Caco-2 (cell line): ENCODE data around the gene UBN1. TPM values are rescaled to one million over a fixed set of nuclear protein-coding genes. Genes with fewer than 3 reads are reported as not detected.
A peak's percentile ranks its signal among the peaks of the same experiment; 100 is the strongest.

Experiments
- BruUV-seq: library from RNA; stranded (reverse); fragments of 400-500 nt; replicated peaks from 2 replicates; lab custom pipeline; 2021; lab: Mats Ljungman, UMichigan
- CTCF ChIA-PET: fragments of 300-600 bp; sonication (Branson Sonifier 250); formaldehyde crosslinking; loops from one replicate; lab custom pipeline; 2022; ENCODE audit warnings: antibody characterized with exemption; lab: Charles Lee
- POLR2A ChIA-PET: fragments of 300-600 bp; sonication (Branson Sonifier 250); formaldehyde crosslinking; loops from one replicate; lab custom pipeline; 2022; ENCODE audit warnings: antibody characterized with exemption; lab: Charles Lee
- DNase-seq, 2 experiments: peaks; one replicate each; pipeline versions ENCODE4 v3.0.0 to v3.0.0-alpha.2; 2020 to 2022
- H3K27me3 ChIP-seq: replicated peaks from 2 replicates; pipeline ENCODE4 v1.6.0; 2011; ENCODE audit warnings: low read length; ENCODE audit not compliant: control insufficient read depth, insufficient read depth
- H3K36me3 ChIP-seq: 2 replicates; pipeline ENCODE4 v1.5.1; 2011; ENCODE audit warnings: low read length; ENCODE audit not compliant: control insufficient read depth, insufficient read depth
- H3K4me1 ChIP-seq: fragments of 250-450 bp; sonication (Bioruptor Pico); 2 replicates; pipeline ENCODE4 v1.5.1; 2020; ENCODE audit warnings: mild to moderate bottlenecking
- H3K4me3 ChIP-seq: 2 replicates; pipeline ENCODE4 v1.5.1; 2011; ENCODE audit warnings: low read depth, mild to moderate bottlenecking, control low read depth, low read length
- H3K9me3 ChIP-seq: fragments of 250-450 bp; sonication (Bioruptor Pico); 2 replicates; pipeline ENCODE4 v1.5.1; 2020; ENCODE audit warnings: mild to moderate bottlenecking, moderate library complexity
- H3K27ac Mint-ChIP-seq: one replicate; pipeline ENCODE4 v1.8.0; 2022; ENCODE audit warnings: mixed read lengths; ENCODE audit not compliant: unreplicated experiment
- H3K27me3 Mint-ChIP-seq: one replicate; pipeline ENCODE4 v1.8.0; 2022; ENCODE audit warnings: mixed read lengths; ENCODE audit not compliant: insufficient read depth, unreplicated experiment
- H3K36me3 Mint-ChIP-seq: one replicate; pipeline ENCODE4 v1.8.0; 2022; ENCODE audit warnings: mild to moderate bottlenecking, mixed read lengths; ENCODE audit not compliant: insufficient read depth, unreplicated experiment
- H3K4me1 Mint-ChIP-seq: one replicate; pipeline ENCODE4 v1.8.0; 2022; ENCODE audit warnings: low read depth, mixed read lengths; ENCODE audit not compliant: unreplicated experiment
- H3K4me3 Mint-ChIP-seq: one replicate; pipeline ENCODE4 v1.8.0; 2022; ENCODE audit warnings: mild to moderate bottlenecking, moderate library complexity, mixed read lengths; ENCODE audit not compliant: unreplicated experiment
- H3K9me3 Mint-ChIP-seq: one replicate; pipeline ENCODE4 v1.8.0; 2022; ENCODE audit warnings: mixed read lengths; ENCODE audit not compliant: unreplicated experiment
- CTCF ChIP-seq, 2 experiments: fragments of 200-600 bp in 1 of 2; IDR thresholded peaks; 1 replicate in 1 of 2; 2 replicates in 1 of 2; pipeline versions ENCODE4 v1.5.1 to v1.8.0; 2011 to 2022; ENCODE audit warnings: antibody characterized with exemption in 1 of 2, control low read depth in 1 of 2, inconsistent platforms in 1 of 2, low read depth in 1 of 2, low read length in 1 of 2, mild to moderate bottlenecking in 1 of 2, moderate library complexity in 1 of 2; ENCODE audit not compliant: insufficient read depth in 1 of 2, severe bottlenecking in 1 of 2, unreplicated experiment in 1 of 2
- intact Hi-C: fragments of 100-400 bp; cut with micrococcal nuclease; formaldehyde crosslinking; loops from one replicate; pipeline ENCODE4 v1.10.0; 2022; ENCODE audit not compliant: unreplicated experiment
- total RNA-seq: library from RNA; stranded (reverse); gene quantifications from 2 replicates; pipeline ENCODE4 v1.2.3, GENCODE V29; 2022

The UBN1 gene
- total RNA-seq, 1 experiment from 2014 or later = 31.5 TPM

DNA sequence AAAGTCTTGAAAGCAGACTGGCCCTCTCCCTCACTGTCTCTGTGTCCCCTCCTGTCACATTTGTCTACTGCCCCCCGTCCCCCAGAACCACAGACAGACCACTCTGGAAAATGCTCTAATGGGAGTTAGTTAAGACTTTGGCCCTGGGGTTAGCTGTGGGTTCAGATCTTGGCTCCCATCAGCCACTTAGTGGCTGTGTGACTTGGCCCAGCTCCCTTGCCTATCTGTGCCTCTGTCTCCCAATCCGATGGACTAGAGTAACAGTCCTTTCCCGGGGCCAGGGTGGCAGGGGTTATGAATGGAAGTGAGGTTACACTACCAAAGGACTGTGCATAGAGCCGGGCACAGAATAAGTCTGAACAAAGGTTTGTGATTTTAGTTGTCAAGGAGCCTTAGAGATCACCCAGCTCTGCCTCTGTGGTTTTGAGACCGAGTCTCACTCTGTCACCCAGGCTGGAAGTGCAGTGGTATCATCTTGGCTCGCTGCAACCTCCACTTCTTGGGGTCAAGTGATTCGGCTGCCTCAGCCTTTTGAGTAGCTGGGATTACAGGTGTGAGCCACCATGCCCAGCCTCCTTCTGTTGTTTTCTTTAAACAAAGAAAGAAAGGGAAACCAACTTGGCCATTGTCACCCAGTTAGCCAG, 66.0 kb downstream of the UBN1 start:
- H3K4me3 ChIP-seq = no peak overlapping the region
- Mint-ChIP-seq H3K4me3 (no peak overlapping the region), H3K27me3 (no peaks in the 10 kb centered on the region), H3K36me3 (peaks cover 39% of the 10 kb centered on the region), H3K9me3 (no peaks in the 10 kb centered on the region), H3K27ac (peak overlapping the region; percentile 70), H3K4me1 (peaks cover 14% of the 10 kb centered on the region)
- TF ChIP-seq CTCF (IDR thresholded peaks at IDR 0.05; ENCODE audit: insufficient read depth in 1 of 2, low read depth in 1 of 2, low read length in 1 of 2, severe bottlenecking in 1 of 2, unreplicated experiment in 1 of 2) = no peak
- CTCF ChIA-PET = no interaction called here
- no peaks in the 10 kb centered on the region for H3K27me3 ChIP-seq
- no peaks in the 10 kb centered on the region for H3K9me3 ChIP-seq
- H3K36me3 ChIP-seq = no peaks in the 10 kb centered on the region
- POLR2A ChIA-PET = interaction anchor here (0.6 kb wide), 1 partner anchor 54 kb away, joined by 3 read pairs; no protein-coding TSS in a partner anchor
- no peak for DNase-seq
- BruUV-seq = no TSS peak
- intact Hi-C loops = no loop called here
- H3K4me1 ChIP-seq = peaks cover 28% of the 10 kb centered on the region

GRCh38 chr16:4913774-4914525, 66.7 kb downstream of the UBN1 start:
- Histone ChIP-seq H3K4me3 (no peak overlapping the region), H3K27me3 (no peaks in the 10 kb centered on the region), H3K4me1 (peaks cover 35% of the 10 kb centered on the region), H3K9me3 (no peaks in the 10 kb centered on the region), H3K36me3 (no peaks in the 10 kb centered on the region)
- DNase-seq = no peak
- peak overlapping the region; percentile 70 for H3K27ac Mint-ChIP-seq
- POLR2A ChIA-PET = interaction anchor here (0.6 kb wide), 1 partner anchor 53 kb away, joined by 3 read pairs; no protein-coding TSS in a partner anchor
- intact Hi-C loops = no loop called here
- no TSS peak for BruUV-seq
- TF ChIP-seq CTCF (IDR thresholded peaks at IDR 0.05; ENCODE audit: insufficient read depth in 1 of 2, low read depth in 1 of 2, low read length in 1 of 2, severe bottlenecking in 1 of 2, unreplicated experiment in 1 of 2) = no peak
- H3K4me1 Mint-ChIP-seq = peaks cover 14% of the 10 kb centered on the region
- CTCF ChIA-PET = interaction anchor here (0.6 kb wide), 1 partner anchor 22 kb away, joined by 4 read pairs; no protein-coding TSS in a partner anchor
- no peaks in the 10 kb centered on the region for H3K27me3 Mint-ChIP-seq
- no peak overlapping the region for H3K4me3 Mint-ChIP-seq
- peaks cover 39% of the 10 kb centered on the region for H3K36me3 Mint-ChIP-seq
- H3K9me3 Mint-ChIP-seq = no peaks in the 10 kb centered on the region

GRCh38 chr16:4914528-4915225, 67.4 kb downstream of the UBN1 start:
- H3K4me1 ChIP-seq = peaks cover 43% of the 10 kb centered on the region
- intact Hi-C loops = no loop called here
- Mint-ChIP-seq H3K9me3 (no peaks in the 10 kb centered on the region), H3K27me3 (no peaks in the 10 kb centered on the region), H3K27ac (no peak overlapping the region), H3K4me1 (peaks cover 19% of the 10 kb centered on the region), H3K36me3 (peaks cover 39% of the 10 kb centered on the region), H3K4me3 (no peak overlapping the region)
- ChIA-PET CTCF (no interaction called here), POLR2A (no interaction called here)
- no peaks in the 10 kb centered on the region for H3K27me3 ChIP-seq
- no peak for TF ChIP-seq CTCF (IDR thresholded peaks at IDR 0.05; ENCODE audit: insufficient read depth in 1 of 2, low read depth in 1 of 2, low read length in 1 of 2, severe bottlenecking in 1 of 2, unreplicated experiment in 1 of 2)
- no peaks in the 10 kb centered on the region for H3K36me3 ChIP-seq
- DNase-seq = no peak
- BruUV-seq = no TSS peak
- no peaks in the 10 kb centered on the region for H3K9me3 ChIP-seq
- no peak overlapping the region for H3K4me3 ChIP-seq
